UCSD-AML1 (cell line): ENCODE measurements around the gene ZNF813.
"Not testable (repeated sequence)": the region's sequence is repeated elsewhere in the genome, so short reads cannot be mapped to it uniquely, and the experiment has no call there.

Experiments used
- DNase-seq: peaks from one replicate; lab custom pipeline; 2025; ENCODE audit not compliant: unreplicated experiment; lab: John Stamatoyannopoulos, UW

Gene ZNF813

GRCh38 chr19:53467485-53468262, at the start of gene ZNF813:
Gene ZNF813 (plus strand): TSS chr19:53467733. CDS start chr19:53483823, 16,090 bp downstream.
- peak; percentile 92 for DNase-seq

GRCh38 chr19:53420520-53421315, 46.8 kb upstream of the ZNF813 start:
- DNase-seq, result not testable (repeated sequence)

DNA sequence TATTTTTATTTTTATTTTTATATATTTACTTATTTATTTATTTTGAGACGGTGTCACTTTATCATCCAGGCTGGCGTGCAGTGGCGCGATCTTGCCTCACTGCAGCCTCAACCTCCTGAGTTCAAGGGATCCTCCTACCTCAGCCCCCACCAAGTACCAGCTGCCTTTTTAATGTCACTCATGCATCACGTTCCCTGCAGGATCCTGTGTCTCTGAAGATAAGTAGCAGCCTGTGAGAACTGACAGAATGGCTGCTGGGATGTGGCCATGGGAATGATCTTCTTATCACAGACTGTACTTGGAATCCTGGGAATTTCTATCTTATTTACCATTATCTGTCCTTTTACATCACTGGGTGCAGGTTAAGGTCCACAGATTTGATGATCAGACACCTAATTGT, 45.0 kb upstream of the ZNF813 start:
- DNase-seq, result no peak

GRCh38 chr19:53423074-53423473, 44.5 kb upstream of the ZNF813 start:
- DNase-seq, result not testable (repeated sequence)

GRCh38 chr19:53423680-53424079, 43.9 kb upstream of the ZNF813 start:
- not testable (repeated sequence) for DNase-seq

DNA sequence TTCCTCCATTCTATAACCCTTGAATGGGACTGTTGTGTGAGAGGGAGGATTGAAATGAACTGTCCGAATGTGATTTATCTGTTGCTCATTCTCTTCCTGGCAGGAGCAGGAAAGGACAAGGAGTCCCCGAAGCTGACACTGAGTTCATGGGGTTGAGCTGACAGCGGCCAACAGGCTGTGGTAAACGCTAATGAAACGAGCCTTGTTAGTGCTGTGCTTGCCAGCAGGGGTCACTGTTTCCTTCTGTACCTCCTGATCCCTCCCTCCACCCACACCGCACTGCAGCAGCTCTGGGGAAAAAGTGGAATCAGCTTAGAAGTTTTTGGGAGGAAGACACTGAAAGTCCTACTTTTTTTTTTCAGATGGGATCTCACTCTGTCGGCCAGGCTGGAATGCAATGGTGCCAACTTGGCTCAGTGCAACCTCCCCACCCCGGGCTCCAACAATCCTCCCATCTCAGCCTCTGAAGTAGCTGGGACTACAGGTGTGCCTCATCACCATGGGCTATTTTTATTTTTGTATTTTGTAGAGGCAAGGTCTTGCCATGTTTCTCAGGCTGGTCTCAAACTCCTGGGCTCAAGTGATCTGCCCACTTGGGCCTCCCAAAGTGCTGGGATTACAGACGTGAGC, 42.5 kb upstream of the ZNF813 start:
- peak; percentile 57 for DNase-seq

- DNase-seq, result peak; percentile 95
Measured at GRCh38 chr19:53431399-53432087, 36.0 kb upstream of the ZNF813 start, which contains the start of gene ZNF761. Gene ZNF761 (plus strand): TSS chr19:53431984. CDS start chr19:53447269, 15,285 bp downstream.

DNA sequence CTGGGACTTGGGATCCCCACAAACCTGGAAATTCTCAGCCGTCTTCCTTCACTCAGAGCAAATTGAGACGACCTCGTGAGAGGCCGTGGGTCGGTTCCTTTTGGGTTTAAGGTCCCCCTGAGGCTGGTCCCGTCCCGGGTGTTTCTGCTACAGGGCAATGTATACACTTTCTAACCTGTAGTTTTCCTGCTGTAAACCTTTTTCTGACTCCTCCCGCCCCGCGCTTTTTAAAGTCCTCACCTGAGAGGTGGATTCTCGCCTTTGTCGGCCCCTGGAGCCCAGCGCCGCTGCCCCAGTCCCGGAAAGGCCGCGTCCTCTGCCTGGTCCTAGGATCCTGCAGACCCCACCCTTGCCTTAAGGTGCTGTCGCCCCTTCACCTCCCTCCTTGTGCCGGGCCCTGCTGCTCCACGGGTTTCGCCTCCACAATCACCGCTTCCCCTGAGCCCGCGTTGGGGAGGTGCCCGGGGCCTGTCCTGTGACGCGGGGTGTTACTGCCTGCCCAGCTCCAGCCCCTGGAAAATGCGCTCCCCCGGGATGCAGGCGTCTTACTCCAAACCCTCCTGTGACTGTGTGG, 35.4 kb upstream of the ZNF813 start:
- peak; percentile 37 for DNase-seq

GRCh38 chr19:53443809-53444208, 23.7 kb upstream of the ZNF813 start:
- DNase-seq, result not testable (repeated sequence)

GRCh38 chr19:53447196-53447595, 20.3 kb upstream of the ZNF813 start:
- not testable (repeated sequence) for DNase-seq

- no peak for DNase-seq
Measured at GRCh38 chr19:53455828-53456227, 11.7 kb upstream of the ZNF813 start.

GRCh38 chr19:53460131-53460721, 7.3 kb upstream of the ZNF813 start:
- not testable (repeated sequence) for DNase-seq

- DNase-seq, result no peak
Measured at GRCh38 chr19:53461866-53462265, 5.7 kb upstream of the ZNF813 start.

- no peak for DNase-seq
Measured at GRCh38 chr19:53462861-53463260, 4.7 kb upstream of the ZNF813 start.

DNA sequence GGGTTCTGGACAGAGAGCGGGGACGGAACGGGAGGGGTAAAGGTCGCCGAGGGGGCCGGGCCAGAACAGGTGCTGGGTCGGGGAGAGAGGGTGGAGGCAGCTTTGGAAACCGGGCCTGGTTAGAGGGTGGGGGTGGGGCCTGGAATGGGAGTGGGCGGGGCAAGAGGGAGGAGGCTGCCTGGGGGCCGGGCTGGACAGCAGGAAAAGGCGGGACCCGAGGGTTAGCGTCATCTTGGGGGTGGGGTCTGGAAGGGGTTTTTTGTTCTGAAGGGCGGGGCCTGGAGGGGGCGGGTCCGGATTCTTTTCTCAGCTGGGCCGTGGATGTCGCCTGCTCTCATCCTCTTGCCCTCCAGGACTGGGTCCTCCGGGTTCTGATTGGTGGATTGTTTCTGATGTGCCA, 4.3 kb upstream of the ZNF813 start:
- no peak for DNase-seq

DNA sequence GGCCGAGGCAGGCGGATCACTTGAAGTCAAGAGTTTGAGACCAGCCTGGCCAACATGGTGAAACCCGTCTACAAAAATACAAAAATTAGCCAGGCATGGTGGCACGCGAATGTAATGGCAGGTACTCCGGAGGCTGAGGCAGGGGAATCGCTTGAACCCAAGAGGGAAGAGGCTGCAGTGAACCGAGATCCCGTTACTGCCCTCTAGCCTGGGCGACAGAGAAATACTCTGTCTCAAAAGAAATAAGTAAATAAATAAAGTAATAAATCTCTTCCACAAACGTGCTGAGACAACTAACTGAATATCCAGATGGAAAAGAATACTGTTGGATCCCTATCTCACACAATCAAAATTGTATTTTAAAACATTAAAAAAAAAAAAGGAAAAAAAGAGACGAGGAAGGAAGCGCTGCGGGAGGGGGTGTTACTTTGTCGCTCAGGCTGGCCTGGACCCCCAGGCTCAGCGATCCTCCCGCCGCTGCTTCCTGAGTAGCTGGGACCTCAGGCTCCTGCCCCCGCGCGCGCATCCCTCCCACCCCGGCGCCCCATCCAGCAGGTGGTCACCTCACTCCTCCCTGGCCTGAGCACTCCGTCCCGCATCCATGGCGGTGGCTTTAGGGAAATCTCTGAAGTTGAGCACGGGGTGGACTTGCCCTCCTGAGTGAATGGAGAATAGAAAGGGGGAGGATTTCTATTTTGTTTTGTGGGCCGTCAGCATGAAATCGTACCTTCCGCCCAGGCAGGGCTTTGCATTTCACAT, 628 bp upstream of the ZNF813 start:
- no peak for DNase-seq

- not testable (repeated sequence) for DNase-seq
Measured at GRCh38 chr19:53468628-53469027, 1.1 kb downstream of the ZNF813 start.

- DNase-seq, result no peak
Measured at GRCh38 chr19:53471916-53472315, 4.4 kb downstream of the ZNF813 start.

- DNase-seq, result peak; percentile 27
Measured at GRCh38 chr19:53474832-53475231, 7.3 kb downstream of the ZNF813 start.
